ENCODE data around the gene SLC35B2.

- TF ChIP-seq CTCF (IDR thresholded peaks at IDR 0.05; ENCODE audit: poor library complexity) (no peak), EZH2 (IDR thresholded peaks at IDR 0.05; ENCODE audit: borderline replicate concordance) (no peak)
These were observed 38.1 kb downstream of the SLC35B2 start for GRCh38 chr6:44219053-44219814.
